Transverse colon (tissue), 4 donors: ENCODE data around the gene CCND3. TPM values are rescaled to one million over a fixed set of nuclear protein-coding genes. Genes with fewer than 3 reads are reported as not detected.

Experiments
- DNase-seq: peaks from one replicate; pipeline ENCODE4 v3.0.0-alpha.2; 2019
- H3K27ac ChIP-seq, 4 donors: fragments of 200-600 bp; sonication (generic); 2 replicates each; pipeline ENCODE4 v1.5.1; 2016 to 2018; ENCODE audit warnings: inconsistent platforms in 4 of 4
- H3K27me3 ChIP-seq: fragments of 200-600 bp; sonication (generic); 2 replicates; pipeline ENCODE4 v1.5.1; 2017; ENCODE audit warnings: inconsistent platforms
- H3K36me3 ChIP-seq, 4 donors: fragments of 200-600 bp; sonication (generic); 2 replicates each; pipeline ENCODE4 v1.5.1; 2017 to 2019; ENCODE audit warnings: inconsistent platforms in 4 of 4
- H3K4me1 ChIP-seq, 4 donors: fragments of 200-600 bp; sonication (generic); 2 replicates each; pipeline ENCODE4 v1.5.1; 2017 to 2020; ENCODE audit warnings: inconsistent platforms in 4 of 4
- H3K4me3 ChIP-seq, 4 donors: fragments of 200-600 bp; sonication (generic); 1 replicate in 1 of 4; 2 replicates in 3 of 4; pipeline versions ENCODE4 v1.5.1 to v1.6.1; 2017 to 2019; ENCODE audit warnings: inconsistent platforms in 4 of 4
- H3K9me3 ChIP-seq, 2 donors: fragments of 200-600 bp; sonication (generic); 2 replicates each; pipeline ENCODE4 v1.5.1; 2017 to 2019; ENCODE audit warnings: inconsistent platforms in 2 of 2
- CTCF ChIP-seq, 5 experiments: fragments of 200-600 bp in 3 of 5; fragments of 450-650 bp in 2 of 5; sonication (generic) in 3 of 5; IDR thresholded peaks; 1 replicate in 2 of 5; 2 replicates in 3 of 5; pipeline ENCODE4 v1.5.1; 2016 to 2017; ENCODE audit warnings: antibody characterized with exemption in 5 of 5, inconsistent platforms in 3 of 5, mild to moderate bottlenecking in 2 of 5, moderate library complexity in 1 of 5
- EP300 ChIP-seq: sonication (generic); formaldehyde crosslinking; IDR thresholded peaks from one replicate; pipeline ENCODE4 v1.6.1; 2017; ENCODE audit warnings: antibody characterized with exemption, low read depth
- POLR2A ChIP-seq: fragments of 450-650 bp; IDR thresholded peaks from one replicate; pipeline ENCODE4 v1.6.1; 2016; ENCODE audit warnings: antibody characterized with exemption, mild to moderate bottlenecking, moderate library complexity
- POLR2AphosphoS5 ChIP-seq, 3 donors: sonication (generic); formaldehyde crosslinking; IDR thresholded peaks; one replicate each; pipeline ENCODE4 v1.6.1; 2016; ENCODE audit warnings: antibody characterized with exemption in 3 of 3
- WGBS, 2 donors: methylation state at CpG; one replicate each; pipeline ENCODE4 v1.1.5; 2018; ENCODE audit warnings: low coverage in 1 of 2; 5-methylcytosine and 5-hydroxymethylcytosine counted together
- in situ Hi-C, 4 donors: fragments of 200-750 bp; cut with MboI; loops; one replicate each; pipeline versions ENCODE4 v1.15.0 to v1.15.1; 2017; ENCODE audit warnings: low sequenced_read_pairs in 3 of 4, low pct_ligation_motif_present in 1 of 4, low pct_unique_long_range_greater_than_20kb in 1 of 4
- intact Hi-C: fragments of 100-400 bp; cut with DNase I; formaldehyde crosslinking; loops from one replicate; pipeline ENCODE4 v1.15.1; 2023; ENCODE audit warnings: low total_unique reads
- total RNA-seq, 4 donors: library from RNA; depleted of rRNA; stranded (reverse); fragments of >200 nt; gene quantifications; one replicate each; pipeline ENCODE4 v1.1.0, GENCODE V29; 2016

Gene CCND3
- total RNA-seq, 4 donors from 2014 or later, result 55.3 to 178 (median 75.6) TPM

DNA sequence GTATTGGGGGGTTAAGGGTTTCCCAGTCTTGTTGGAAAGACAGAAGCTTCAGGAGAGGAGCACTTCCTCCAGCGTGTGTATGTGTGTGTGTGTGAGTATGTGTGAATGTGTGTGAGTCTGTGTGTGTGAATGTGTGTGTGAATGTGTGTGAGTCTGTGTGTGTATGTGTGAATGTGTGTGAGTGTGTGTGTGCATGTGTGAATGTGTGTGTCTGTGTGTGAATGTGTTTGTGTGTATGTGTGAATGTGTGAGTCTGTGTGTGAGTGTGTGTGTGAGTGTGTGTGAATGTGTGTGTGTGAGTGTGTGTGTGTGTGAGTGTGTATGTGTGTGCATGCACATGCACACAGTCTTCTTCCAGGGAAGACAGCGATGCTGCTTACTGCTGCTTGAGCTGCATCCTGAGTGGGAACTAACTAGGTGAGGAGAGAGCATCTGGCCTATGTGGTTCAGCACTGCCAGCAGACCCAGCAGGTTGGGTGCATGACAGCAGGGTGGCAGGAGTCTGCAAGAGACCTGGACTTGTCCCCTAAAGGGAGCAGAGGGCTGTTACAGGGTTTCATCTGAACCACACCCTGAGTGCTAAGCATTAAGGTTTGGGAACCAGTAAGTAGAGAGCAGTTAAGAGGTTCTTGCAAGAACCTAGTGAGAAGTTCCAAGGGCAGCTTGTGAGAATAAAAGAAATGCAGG lies 22.7 kb upstream of the CCND3 start:
- Histone ChIP-seq H3K9me3 (no peaks in the 10 kb centered on the region), H3K4me3 (no peak overlapping the region), H3K4me1 (no peaks in the 10 kb centered on the region), H3K27ac (no peak overlapping the region), H3K27me3 (no peaks in the 10 kb centered on the region), H3K36me3 (no peaks in the 10 kb centered on the region)
- 81 to 82% methylated on average over 2 of the region's 2 CpGs for WGBS, 2 donors
- in situ Hi-C loops, result no loop called here
- intact Hi-C loops, result no loop called here
- TF ChIP-seq POLR2A, result no peak
- TF ChIP-seq EP300, result no peak
- TF ChIP-seq CTCF (IDR thresholded peaks at IDR 0.05), result no peak
- TF ChIP-seq POLR2AphosphoS5 (IDR thresholded peaks at IDR 0.05), result no peak
- no peak for DNase-seq

DNA sequence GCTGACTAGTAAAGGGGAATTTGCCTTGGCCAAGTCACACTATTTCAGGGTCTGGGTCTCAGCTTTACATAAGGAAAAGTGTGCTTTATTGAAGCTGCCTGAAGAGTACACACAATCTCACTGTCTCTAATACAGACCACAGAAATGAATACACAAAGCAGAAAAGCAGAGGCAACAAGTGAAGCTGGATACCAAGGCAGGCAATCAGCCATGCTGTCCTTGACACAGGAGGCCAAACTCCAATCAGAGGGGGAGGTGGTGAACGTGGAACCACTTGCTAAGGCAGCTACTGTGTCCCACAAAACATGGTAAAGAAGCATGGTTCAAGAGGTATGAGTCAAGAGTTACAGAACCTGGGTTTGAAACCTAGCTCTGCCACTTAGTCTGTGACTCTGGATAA lies 21.8 kb upstream of the CCND3 start:
- DNase-seq, result no peak
- 46% methylated on average over 1 of the region's 1 CpG; no CpG with 5 or more reads in 1 of the 2 donors for WGBS, 2 donors
- in situ Hi-C loops (no loop called here), intact Hi-C loops (no loop called here)
- Histone ChIP-seq H3K4me1 (no peaks in the 10 kb centered on the region), H3K36me3 (no peaks in the 10 kb centered on the region), H3K27ac (no peak overlapping the region), H3K4me3 (no peak overlapping the region), H3K9me3 (no peaks in the 10 kb centered on the region), H3K27me3 (no peaks in the 10 kb centered on the region)
- TF ChIP-seq POLR2AphosphoS5 (IDR thresholded peaks at IDR 0.05), result no peak
- no peak for TF ChIP-seq EP300
- TF ChIP-seq POLR2A, result no peak
- TF ChIP-seq CTCF (IDR thresholded peaks at IDR 0.05), result no peak

DNA sequence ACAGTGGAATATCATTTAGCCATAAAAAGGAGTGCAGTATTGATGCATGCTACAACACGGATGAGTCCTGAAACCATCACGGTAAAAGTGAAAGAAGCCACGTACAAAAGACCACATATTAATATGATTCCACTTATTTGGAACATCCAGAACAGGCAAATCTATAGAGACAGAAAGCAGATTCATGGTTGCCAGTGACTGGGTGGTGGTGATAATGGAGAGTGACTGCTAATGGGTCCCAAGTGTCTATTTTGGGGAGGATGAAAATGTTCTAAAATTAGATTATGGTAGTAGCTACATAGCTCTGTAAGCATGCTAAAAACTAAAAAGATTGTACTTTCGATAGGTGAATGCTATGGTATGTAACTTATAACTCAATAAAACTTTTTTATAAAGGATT lies 18.4 kb upstream of the CCND3 start:
- no peaks in the 10 kb centered on the region for H3K27me3 ChIP-seq
- no peak overlapping the region for H3K27ac ChIP-seq
- H3K4me1 ChIP-seq, result no peaks in the 10 kb centered on the region
- H3K4me3 ChIP-seq, result no peak overlapping the region
- H3K9me3 ChIP-seq, result no peaks in the 10 kb centered on the region
- in situ Hi-C loops (no loop called here), intact Hi-C loops (no loop called here)
- no peaks in the 10 kb centered on the region for H3K36me3 ChIP-seq
- no peak for TF ChIP-seq POLR2AphosphoS5 (IDR thresholded peaks at IDR 0.05)
- no peak for TF ChIP-seq POLR2A
- no peak for TF ChIP-seq EP300
- no peak for TF ChIP-seq CTCF (IDR thresholded peaks at IDR 0.05)
- no peak for DNase-seq
- 92 to 94% methylated on average over 4 of the region's 4 CpGs for WGBS, 2 donors

- Histone ChIP-seq H3K27me3 (no peaks in the 10 kb centered on the region), H3K27ac (no peak overlapping the region), H3K4me3 (no peak overlapping the region), H3K9me3 (no peaks in the 10 kb centered on the region), H3K36me3 (no peaks in the 10 kb centered on the region), H3K4me1 (no peaks in the 10 kb centered on the region)
- no peak for DNase-seq
- 83 to 93% methylated on average over 5 to 6 of the region's 6 CpGs for WGBS, 2 donors
- in situ Hi-C loops, result no loop called here
- intact Hi-C loops, result no loop called here
- no peak for TF ChIP-seq CTCF (IDR thresholded peaks at IDR 0.05)
- no peak for TF ChIP-seq POLR2AphosphoS5 (IDR thresholded peaks at IDR 0.05)
- no peak for TF ChIP-seq POLR2A
- TF ChIP-seq EP300, result no peak
These were observed 16.6 kb upstream of the CCND3 start for GRCh38 chr6:41958022-41958856.
